Neural cell (in vitro differentiated cells): Measurements from ENCODE around the gene LDB3.

ENCODE experiments used
- EP300 ChIP-seq: fragments of 450-650 bp; conservative IDR thresholded peaks from 2 replicates; pipeline ENCODE4 v1.6.1; 2014; ENCODE audit warnings: antibody characterized with exemption, mild to moderate bottlenecking, moderate library complexity; ENCODE audit not compliant: poor library complexity, severe bottlenecking
- EZH2 ChIP-seq: fragments of 200-600, 300-800 bp; shearing (Covaris generic), sonication (generic); IDR thresholded peaks from 2 replicates; pipeline ENCODE4 v1.6.1; 2014; ENCODE audit warnings: antibody characterized with exemption, low read length, borderline replicate concordance, mild to moderate bottlenecking; ENCODE audit not compliant: insufficient read depth, poor library complexity, severe bottlenecking
- MXI1 ChIP-seq: fragments of 450-650 bp; conservative IDR thresholded peaks from 2 replicates; pipeline ENCODE4 v1.6.1; 2014; ENCODE audit warnings: antibody characterized with exemption, mild to moderate bottlenecking; ENCODE audit not compliant: poor library complexity, severe bottlenecking
- POLR2AphosphoS5 ChIP-seq: IDR thresholded peaks from 2 replicates; pipeline ENCODE4 v1.6.1; 2012
- TF ChIP-seq, protein P1 (sequence below): fragments of 450-650 bp; IDR thresholded peaks from 2 replicates; pipeline ENCODE4 v1.5.1; 2014; ENCODE audit warnings: antibody characterized with exemption, mild to moderate bottlenecking, moderate library complexity; ENCODE audit not compliant: poor library complexity, severe bottlenecking

DNA sequence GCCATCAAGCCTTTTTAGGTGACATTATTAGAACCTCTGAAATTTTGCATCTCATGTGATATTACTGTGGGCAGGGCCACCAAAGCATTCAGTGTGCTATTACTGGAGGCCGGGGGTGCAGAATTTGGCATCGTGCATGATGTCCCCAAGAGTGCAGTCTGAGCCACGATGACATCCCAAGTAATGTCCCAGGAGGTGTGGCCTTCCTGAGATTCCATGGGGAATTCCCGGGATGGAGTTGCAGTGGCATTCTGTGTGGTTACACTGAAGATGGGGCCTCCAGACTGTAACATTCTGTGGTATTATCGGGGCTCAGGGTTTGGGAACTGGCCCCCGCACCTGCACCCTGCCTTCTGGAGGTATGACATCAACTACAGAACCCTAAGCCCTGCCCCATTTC, 9.1 kb downstream of the LDB3 start:
- TF ChIP-seq, protein P1, sequence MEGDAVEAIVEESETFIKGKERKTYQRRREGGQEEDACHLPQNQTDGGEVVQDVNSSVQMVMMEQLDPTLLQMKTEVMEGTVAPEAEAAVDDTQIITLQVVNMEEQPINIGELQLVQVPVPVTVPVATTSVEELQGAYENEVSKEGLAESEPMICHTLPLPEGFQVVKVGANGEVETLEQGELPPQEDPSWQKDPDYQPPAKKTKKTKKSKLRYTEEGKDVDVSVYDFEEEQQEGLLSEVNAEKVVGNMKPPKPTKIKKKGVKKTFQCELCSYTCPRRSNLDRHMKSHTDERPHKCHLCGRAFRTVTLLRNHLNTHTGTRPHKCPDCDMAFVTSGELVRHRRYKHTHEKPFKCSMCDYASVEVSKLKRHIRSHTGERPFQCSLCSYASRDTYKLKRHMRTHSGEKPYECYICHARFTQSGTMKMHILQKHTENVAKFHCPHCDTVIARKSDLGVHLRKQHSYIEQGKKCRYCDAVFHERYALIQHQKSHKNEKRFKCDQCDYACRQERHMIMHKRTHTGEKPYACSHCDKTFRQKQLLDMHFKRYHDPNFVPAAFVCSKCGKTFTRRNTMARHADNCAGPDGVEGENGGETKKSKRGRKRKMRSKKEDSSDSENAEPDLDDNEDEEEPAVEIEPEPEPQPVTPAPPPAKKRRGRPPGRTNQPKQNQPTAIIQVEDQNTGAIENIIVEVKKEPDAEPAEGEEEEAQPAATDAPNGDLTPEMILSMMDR: no peak
- TF ChIP-seq EP300: no peak
- TF ChIP-seq EZH2: no peak
- TF ChIP-seq POLR2AphosphoS5: no peak
- TF ChIP-seq MXI1: no peak
